ENCODE data around the gene EML6. TPM values are rescaled to one million over a fixed set of nuclear protein-coding genes. Genes with fewer than 3 reads are reported as not detected.

Gene EML6
- total and polyA plus RNA-seq, 10 of the 15 experiments (the other 5 are each of a cell fraction or from before 2014, with no cell fraction given): 0.09 to 0.67 (median 0.21) TPM

- no peak for TF ChIP-seq LARP7 (IDR thresholded peaks at IDR 0.05)
These were observed 223.7 kb downstream of the EML6 start (continued) for GRCh38 chr2:54947136-54947535.

- Histone ChIP-seq H2AFZ (ENCODE audit: control insufficient read depth, low read depth, low read length) (no peak overlapping the region), H3K27ac (ENCODE audit: control insufficient read depth, insufficient read depth) (no peak overlapping the region), H3K79me2 (ENCODE audit: control insufficient read depth, insufficient read depth, low read length) (no peaks in the 10 kb centered on the region), H3K4me3 (no peak overlapping the region), H4K20me1 (ENCODE audit: control insufficient read depth, insufficient read depth) (no peaks in the 10 kb centered on the region), H3K27me3 (replicated peaks in 1 of 2; ENCODE audit: control insufficient read depth in 2 of 2, insufficient read depth in 2 of 2, low read length in 1 of 2) (no peaks in the 10 kb centered on the region), H3K36me3 (ENCODE audit: control insufficient read depth in 2 of 2, insufficient read depth in 2 of 2, low read length in 1 of 2) (no peaks in the 10 kb centered on the region), H3K4me1 (ENCODE audit: control insufficient read depth, insufficient read depth, low read length) (peaks cover 7% of the 10 kb centered on the region), H3K9ac (ENCODE audit: control insufficient read depth, insufficient read depth, low read length) (no peak overlapping the region), H3K9me3 (replicated peaks; ENCODE audit: control insufficient read depth, insufficient read depth, low read length) (no peaks in the 10 kb centered on the region), H3K4me2 (ENCODE audit: control insufficient read depth, insufficient read depth) (no peak overlapping the region)
- intact Hi-C loops (cut with micrococcal nuclease; ENCODE audit: unreplicated experiment) (no loop called here), in situ Hi-C loops (cut with MboI) (no loop called here)
- no TSS peak for BruUV-seq (replicated peaks)
- ChIA-PET POLR2A (no interaction called here), RAD21 (ENCODE audit: unreplicated experiment) (no interaction called here), SMC1A (ENCODE audit: uncharacterized antibody, unreplicated experiment) (no interaction called here), CTCF (no interaction called here)
- no peak for FAIRE-seq
- ATAC-seq: no peak
- DNase-seq (ENCODE audit: low read depth, low spot score): no peak
- 87% methylated on average over 9 of the region's 9 CpGs for WGBS (ENCODE audit: insufficient coverage, insufficient replicate concordance, low lambda C conversion rate, missing lambda C conversion rate)
- TF ChIP-seq NBN (IDR thresholded peaks at IDR 0.05): no peak
- no peak for TF ChIP-seq TAF1 (IDR thresholded peaks at IDR 0.05; ENCODE audit: borderline replicate concordance, low read depth, low read length)
- TF ChIP-seq TBL1XR1 (IDR thresholded peaks at IDR 0.05; ENCODE audit: low read depth, low read length): no peak
- TF ChIP-seq, protein P1, sequence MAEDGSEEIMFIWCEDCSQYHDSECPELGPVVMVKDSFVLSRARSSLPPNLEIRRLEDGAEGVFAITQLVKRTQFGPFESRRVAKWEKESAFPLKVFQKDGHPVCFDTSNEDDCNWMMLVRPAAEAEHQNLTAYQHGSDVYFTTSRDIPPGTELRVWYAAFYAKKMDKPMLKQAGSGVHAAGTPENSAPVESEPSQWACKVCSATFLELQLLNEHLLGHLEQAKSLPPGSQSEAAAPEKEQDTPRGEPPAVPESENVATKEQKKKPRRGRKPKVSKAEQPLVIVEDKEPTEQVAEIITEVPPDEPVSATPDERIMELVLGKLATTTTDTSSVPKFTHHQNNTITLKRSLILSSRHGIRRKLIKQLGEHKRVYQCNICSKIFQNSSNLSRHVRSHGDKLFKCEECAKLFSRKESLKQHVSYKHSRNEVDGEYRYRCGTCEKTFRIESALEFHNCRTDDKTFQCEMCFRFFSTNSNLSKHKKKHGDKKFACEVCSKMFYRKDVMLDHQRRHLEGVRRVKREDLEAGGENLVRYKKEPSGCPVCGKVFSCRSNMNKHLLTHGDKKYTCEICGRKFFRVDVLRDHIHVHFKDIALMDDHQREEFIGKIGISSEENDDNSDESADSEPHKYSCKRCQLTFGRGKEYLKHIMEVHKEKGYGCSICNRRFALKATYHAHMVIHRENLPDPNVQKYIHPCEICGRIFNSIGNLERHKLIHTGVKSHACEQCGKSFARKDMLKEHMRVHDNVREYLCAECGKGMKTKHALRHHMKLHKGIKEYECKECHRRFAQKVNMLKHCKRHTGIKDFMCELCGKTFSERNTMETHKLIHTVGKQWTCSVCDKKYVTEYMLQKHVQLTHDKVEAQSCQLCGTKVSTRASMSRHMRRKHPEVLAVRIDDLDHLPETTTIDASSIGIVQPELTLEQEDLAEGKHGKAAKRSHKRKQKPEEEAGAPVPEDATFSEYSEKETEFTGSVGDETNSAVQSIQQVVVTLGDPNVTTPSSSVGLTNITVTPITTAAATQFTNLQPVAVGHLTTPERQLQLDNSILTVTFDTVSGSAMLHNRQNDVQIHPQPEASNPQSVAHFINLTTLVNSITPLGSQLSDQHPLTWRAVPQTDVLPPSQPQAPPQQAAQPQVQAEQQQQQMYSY (CRISPR knock-in tag; IDR thresholded peaks at IDR 0.05): no peak
- TF ChIP-seq, protein P2, sequence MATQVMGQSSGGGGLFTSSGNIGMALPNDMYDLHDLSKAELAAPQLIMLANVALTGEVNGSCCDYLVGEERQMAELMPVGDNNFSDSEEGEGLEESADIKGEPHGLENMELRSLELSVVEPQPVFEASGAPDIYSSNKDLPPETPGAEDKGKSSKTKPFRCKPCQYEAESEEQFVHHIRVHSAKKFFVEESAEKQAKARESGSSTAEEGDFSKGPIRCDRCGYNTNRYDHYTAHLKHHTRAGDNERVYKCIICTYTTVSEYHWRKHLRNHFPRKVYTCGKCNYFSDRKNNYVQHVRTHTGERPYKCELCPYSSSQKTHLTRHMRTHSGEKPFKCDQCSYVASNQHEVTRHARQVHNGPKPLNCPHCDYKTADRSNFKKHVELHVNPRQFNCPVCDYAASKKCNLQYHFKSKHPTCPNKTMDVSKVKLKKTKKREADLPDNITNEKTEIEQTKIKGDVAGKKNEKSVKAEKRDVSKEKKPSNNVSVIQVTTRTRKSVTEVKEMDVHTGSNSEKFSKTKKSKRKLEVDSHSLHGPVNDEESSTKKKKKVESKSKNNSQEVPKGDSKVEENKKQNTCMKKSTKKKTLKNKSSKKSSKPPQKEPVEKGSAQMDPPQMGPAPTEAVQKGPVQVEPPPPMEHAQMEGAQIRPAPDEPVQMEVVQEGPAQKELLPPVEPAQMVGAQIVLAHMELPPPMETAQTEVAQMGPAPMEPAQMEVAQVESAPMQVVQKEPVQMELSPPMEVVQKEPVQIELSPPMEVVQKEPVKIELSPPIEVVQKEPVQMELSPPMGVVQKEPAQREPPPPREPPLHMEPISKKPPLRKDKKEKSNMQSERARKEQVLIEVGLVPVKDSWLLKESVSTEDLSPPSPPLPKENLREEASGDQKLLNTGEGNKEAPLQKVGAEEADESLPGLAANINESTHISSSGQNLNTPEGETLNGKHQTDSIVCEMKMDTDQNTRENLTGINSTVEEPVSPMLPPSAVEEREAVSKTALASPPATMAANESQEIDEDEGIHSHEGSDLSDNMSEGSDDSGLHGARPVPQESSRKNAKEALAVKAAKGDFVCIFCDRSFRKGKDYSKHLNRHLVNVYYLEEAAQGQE (IDR thresholded peaks at IDR 0.05; ENCODE audit: low read depth, low read length): no peak
- no peak for TF ChIP-seq BRCA1 (IDR thresholded peaks at IDR 0.05; ENCODE audit: low read depth, low read length)
- TF ChIP-seq USF2 (IDR thresholded peaks at IDR 0.05; ENCODE audit: borderline replicate concordance, low read depth, low read length): no peak
- no peak for TF ChIP-seq RAD21 (IDR thresholded peaks at IDR 0.05; ENCODE audit: insufficient read depth, low read depth, low read length)
- no peak for TF ChIP-seq ZSCAN29 (IDR thresholded peaks at IDR 0.05)
- TF ChIP-seq, protein P3, sequence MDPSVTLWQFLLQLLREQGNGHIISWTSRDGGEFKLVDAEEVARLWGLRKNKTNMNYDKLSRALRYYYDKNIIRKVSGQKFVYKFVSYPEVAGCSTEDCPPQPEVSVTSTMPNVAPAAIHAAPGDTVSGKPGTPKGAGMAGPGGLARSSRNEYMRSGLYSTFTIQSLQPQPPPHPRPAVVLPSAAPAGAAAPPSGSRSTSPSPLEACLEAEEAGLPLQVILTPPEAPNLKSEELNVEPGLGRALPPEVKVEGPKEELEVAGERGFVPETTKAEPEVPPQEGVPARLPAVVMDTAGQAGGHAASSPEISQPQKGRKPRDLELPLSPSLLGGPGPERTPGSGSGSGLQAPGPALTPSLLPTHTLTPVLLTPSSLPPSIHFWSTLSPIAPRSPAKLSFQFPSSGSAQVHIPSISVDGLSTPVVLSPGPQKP (IDR thresholded peaks at IDR 0.05; ENCODE audit: low read depth, low read length): no peak
- TF ChIP-seq CBX5 (IDR thresholded peaks at IDR 0.05; ENCODE audit: low read depth): no peak
- TF ChIP-seq IKZF2 (IDR thresholded peaks at IDR 0.05): no peak
- no peak for TF ChIP-seq MEF2B (IDR thresholded peaks at IDR 0.05; ENCODE audit: partially characterized antibody, poor library complexity, severe bottlenecking)
- TF ChIP-seq YBX1 (IDR thresholded peaks at IDR 0.05): no peak
- no peak for TF ChIP-seq HDAC6 (IDR thresholded peaks at IDR 0.05; ENCODE audit: unreplicated experiment)
These were observed 224.2 kb downstream of the EML6 start for GRCh38 chr2:54947646-54948045.

Measured in GM12878 (cell line).